Stimulated activated naive CD8-positive, alpha-beta T cell treated with anti-CD3 and anti-CD28 coated beads, Interleukin-15, Interleukin-2, amounts not matched to agents 100 ng/mL and 50 ng/mL, for 24 hours (primary cell): ENCODE results near the gene GAS2L2.

ENCODE experiments used
- H3K27ac Mint-ChIP-seq: one replicate; pipeline ENCODE4 v1.8.0; 2021; ENCODE audit warnings: mild to moderate bottlenecking, mixed read lengths
- H3K27me3 Mint-ChIP-seq: one replicate; pipeline ENCODE4 v1.8.0; 2021; ENCODE audit warnings: mixed read lengths
- H3K36me3 Mint-ChIP-seq: one replicate; pipeline ENCODE4 v1.8.0; 2021; ENCODE audit warnings: low read depth, mixed read lengths
- H3K4me1 Mint-ChIP-seq: one replicate; pipeline ENCODE4 v1.8.0; 2021; ENCODE audit warnings: low read depth, mixed read lengths
- H3K4me3 Mint-ChIP-seq: one replicate; pipeline ENCODE4 v1.8.0; 2021; ENCODE audit warnings: mild to moderate bottlenecking, mixed read lengths
- H3K9me3 Mint-ChIP-seq: one replicate; pipeline ENCODE4 v1.8.0; 2021; ENCODE audit warnings: mixed read lengths

GAS2L2 gene

GRCh38 chr17:35744830-35745229 is 8.2 kb downstream of the GAS2L2 start:
- Mint-ChIP-seq H3K4me3 (no peak overlapping the region), H3K4me1 (peaks cover 26% of the 10 kb centered on the region), H3K36me3 (no peaks in the 10 kb centered on the region), H3K27me3 (peaks cover 48% of the 10 kb centered on the region), H3K9me3 (no peaks in the 10 kb centered on the region), H3K27ac (no peak overlapping the region)

- Mint-ChIP-seq H3K9me3 (no peaks in the 10 kb centered on the region), H3K27ac (no peak overlapping the region), H3K4me1 (peaks cover 16% of the 10 kb centered on the region), H3K4me3 (no peak overlapping the region), H3K36me3 (no peaks in the 10 kb centered on the region), H3K27me3 (peaks cover 42% of the 10 kb centered on the region)
Observed at GRCh38 chr17:35743626-35744328, 9.3 kb downstream of the GAS2L2 start.

GRCh38 chr17:35742896-35743477 is 10.1 kb downstream of the GAS2L2 start:
- Mint-ChIP-seq H3K36me3 (no peaks in the 10 kb centered on the region), H3K9me3 (no peaks in the 10 kb centered on the region), H3K4me3 (no peak overlapping the region), H3K27ac (no peak overlapping the region), H3K27me3 (peaks cover 38% of the 10 kb centered on the region), H3K4me1 (peaks cover 9% of the 10 kb centered on the region)

GRCh38 chr17:35742496-35742895 is 10.5 kb downstream of the GAS2L2 start:
- peaks cover 7% of the 10 kb centered on the region for H3K4me1 Mint-ChIP-seq
- no peak overlapping the region for H3K4me3 Mint-ChIP-seq
- H3K36me3 Mint-ChIP-seq: no peaks in the 10 kb centered on the region
- H3K27me3 Mint-ChIP-seq: peaks cover 38% of the 10 kb centered on the region
- H3K9me3 Mint-ChIP-seq: no peaks in the 10 kb centered on the region
- H3K27ac Mint-ChIP-seq: no peak overlapping the region

- H3K9me3 Mint-ChIP-seq: no peaks in the 10 kb centered on the region
- peaks cover 38% of the 10 kb centered on the region for H3K27me3 Mint-ChIP-seq
- no peak overlapping the region for H3K27ac Mint-ChIP-seq
- H3K4me1 Mint-ChIP-seq: peaks cover 7% of the 10 kb centered on the region
- peak overlapping the region; percentile 47 for H3K4me3 Mint-ChIP-seq
- no peaks in the 10 kb centered on the region for H3K36me3 Mint-ChIP-seq
Observed at GRCh38 chr17:35740997-35741931, 11.8 kb downstream of the GAS2L2 start.

- Mint-ChIP-seq H3K27me3 (peaks cover 38% of the 10 kb centered on the region), H3K27ac (no peak overlapping the region), H3K4me3 (no peak overlapping the region), H3K36me3 (no peaks in the 10 kb centered on the region), H3K9me3 (no peaks in the 10 kb centered on the region), H3K4me1 (peaks cover 7% of the 10 kb centered on the region)
Observed at GRCh38 chr17:35740216-35740615, 12.8 kb downstream of the GAS2L2 start.

- Mint-ChIP-seq H3K36me3 (no peaks in the 10 kb centered on the region), H3K4me3 (no peak overlapping the region), H3K27me3 (peaks cover 30% of the 10 kb centered on the region), H3K9me3 (no peaks in the 10 kb centered on the region), H3K27ac (no peak overlapping the region), H3K4me1 (peaks cover 7% of the 10 kb centered on the region)
Observed at GRCh38 chr17:35738519-35739133, 14.4 kb downstream of the GAS2L2 start.

- Mint-ChIP-seq H3K27ac (no peak overlapping the region), H3K9me3 (no peaks in the 10 kb centered on the region), H3K27me3 (peaks cover 14% of the 10 kb centered on the region), H3K4me1 (peaks cover 5% of the 10 kb centered on the region), H3K4me3 (no peak overlapping the region), H3K36me3 (no peaks in the 10 kb centered on the region)
Observed at GRCh38 chr17:35736236-35736635, 16.8 kb downstream of the GAS2L2 start.

- H3K27me3 Mint-ChIP-seq: peaks cover 8% of the 10 kb centered on the region
- no peak overlapping the region for H3K4me3 Mint-ChIP-seq
- no peak overlapping the region for H3K27ac Mint-ChIP-seq
- no peaks in the 10 kb centered on the region for H3K9me3 Mint-ChIP-seq
- peaks cover 12% of the 10 kb centered on the region for H3K4me1 Mint-ChIP-seq
- H3K36me3 Mint-ChIP-seq: peaks cover 6% of the 10 kb centered on the region
Observed at GRCh38 chr17:35735036-35735805, 17.8 kb downstream of the GAS2L2 start.

- H3K4me1 Mint-ChIP-seq: peaks cover 15% of the 10 kb centered on the region
- no peaks in the 10 kb centered on the region for H3K27me3 Mint-ChIP-seq
- no peak overlapping the region for H3K27ac Mint-ChIP-seq
- H3K9me3 Mint-ChIP-seq: no peaks in the 10 kb centered on the region
- no peak overlapping the region for H3K4me3 Mint-ChIP-seq
- H3K36me3 Mint-ChIP-seq: peaks cover 6% of the 10 kb centered on the region
Observed at GRCh38 chr17:35734396-35734795, 18.6 kb downstream of the GAS2L2 start.

GRCh38 chr17:35733366-35733765 is 19.7 kb downstream of the GAS2L2 start:
- Mint-ChIP-seq H3K27me3 (no peaks in the 10 kb centered on the region), H3K9me3 (no peaks in the 10 kb centered on the region), H3K36me3 (peaks cover 9% of the 10 kb centered on the region), H3K4me3 (no peak overlapping the region), H3K27ac (no peak overlapping the region), H3K4me1 (peaks cover 15% of the 10 kb centered on the region)

- peaks cover 15% of the 10 kb centered on the region for H3K4me1 Mint-ChIP-seq
- no peak overlapping the region for H3K27ac Mint-ChIP-seq
- H3K4me3 Mint-ChIP-seq: no peak overlapping the region
- H3K9me3 Mint-ChIP-seq: no peaks in the 10 kb centered on the region
- no peaks in the 10 kb centered on the region for H3K27me3 Mint-ChIP-seq
- H3K36me3 Mint-ChIP-seq: peaks cover 14% of the 10 kb centered on the region
Observed at GRCh38 chr17:35732806-35733136, 20.3 kb downstream of the GAS2L2 start.

- peaks cover 17% of the 10 kb centered on the region for H3K36me3 Mint-ChIP-seq
- H3K9me3 Mint-ChIP-seq: no peaks in the 10 kb centered on the region
- H3K4me3 Mint-ChIP-seq: peak overlapping the region; percentile 66
- H3K4me1 Mint-ChIP-seq: peaks cover 15% of the 10 kb centered on the region
- no peak overlapping the region for H3K27ac Mint-ChIP-seq
- no peaks in the 10 kb centered on the region for H3K27me3 Mint-ChIP-seq
Observed at GRCh38 chr17:35731917-35732805, 20.9 kb downstream of the GAS2L2 start.
